GM08714 (cell line): ENCODE data around the gene PADI2.

Experiments
- H3K4me3 ChIP-seq: fragments of 200-500 bp; sonication (Bioruptor generic); 2 replicates; pipeline ENCODE4 v1.5.1; 2014; ENCODE audit warnings: mild to moderate bottlenecking, low read length, inconsistent platforms
- ZNF274 ChIP-seq: IDR thresholded peaks from 2 replicates; pipeline ENCODE4 v1.6.1; 2012; ENCODE audit warnings: mild to moderate bottlenecking, low read depth, low read length

PADI2 gene

DNA sequence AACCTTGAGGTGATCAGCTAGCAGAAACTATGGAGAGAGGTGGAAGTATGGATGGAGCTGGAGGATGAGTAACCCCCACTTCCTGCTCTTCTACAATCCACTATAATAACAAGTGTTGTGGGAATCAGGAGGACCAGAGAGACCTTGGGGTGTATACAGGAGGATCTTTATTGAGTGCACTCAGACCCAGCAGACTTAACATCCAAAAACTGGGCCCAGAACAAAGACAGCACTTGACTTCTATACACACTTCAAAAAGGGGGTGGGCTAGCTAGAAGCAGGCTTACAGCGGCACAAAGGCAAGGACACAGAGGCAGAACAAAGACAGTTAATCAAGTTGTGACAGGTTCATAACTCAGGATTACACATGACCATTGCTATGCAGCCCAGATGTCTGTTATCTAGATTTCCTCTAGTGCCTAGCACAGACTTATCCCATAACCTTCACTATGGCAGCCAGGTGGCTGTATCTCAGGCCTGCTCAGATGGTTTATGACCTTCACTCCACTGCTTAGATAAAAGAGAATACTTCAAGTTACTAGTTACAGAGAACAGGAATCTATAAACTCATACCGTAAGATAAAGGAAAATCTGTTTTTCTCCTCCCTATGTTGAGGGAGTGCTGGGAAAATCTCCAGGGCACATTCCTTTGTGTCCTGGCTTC, 36.1 kb upstream of the PADI2 start:
- H3K4me3 ChIP-seq: no peak overlapping the region
- no peak for TF ChIP-seq ZNF274

DNA sequence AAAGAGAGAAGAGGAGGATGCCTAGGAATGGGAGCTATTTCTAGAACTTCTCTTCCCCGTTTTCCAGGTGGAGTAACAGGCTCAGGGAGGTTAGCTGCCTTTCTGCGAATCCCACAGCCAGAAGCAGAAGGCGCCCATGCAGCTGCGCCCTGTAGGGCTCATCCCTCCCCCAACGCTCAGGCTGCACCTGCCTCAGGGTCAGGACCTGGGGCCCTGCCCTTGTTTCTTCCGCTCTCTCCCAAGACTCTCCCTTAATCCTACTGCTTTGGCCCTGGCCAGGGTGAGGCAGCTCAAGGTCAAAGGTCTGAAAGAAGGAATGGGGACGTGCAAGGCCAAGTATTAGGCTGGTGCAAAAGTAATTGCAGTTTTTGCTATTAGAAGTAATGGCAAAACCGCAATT, 30.5 kb upstream of the PADI2 start:
- no peak for TF ChIP-seq ZNF274
- H3K4me3 ChIP-seq: no peak overlapping the region

DNA sequence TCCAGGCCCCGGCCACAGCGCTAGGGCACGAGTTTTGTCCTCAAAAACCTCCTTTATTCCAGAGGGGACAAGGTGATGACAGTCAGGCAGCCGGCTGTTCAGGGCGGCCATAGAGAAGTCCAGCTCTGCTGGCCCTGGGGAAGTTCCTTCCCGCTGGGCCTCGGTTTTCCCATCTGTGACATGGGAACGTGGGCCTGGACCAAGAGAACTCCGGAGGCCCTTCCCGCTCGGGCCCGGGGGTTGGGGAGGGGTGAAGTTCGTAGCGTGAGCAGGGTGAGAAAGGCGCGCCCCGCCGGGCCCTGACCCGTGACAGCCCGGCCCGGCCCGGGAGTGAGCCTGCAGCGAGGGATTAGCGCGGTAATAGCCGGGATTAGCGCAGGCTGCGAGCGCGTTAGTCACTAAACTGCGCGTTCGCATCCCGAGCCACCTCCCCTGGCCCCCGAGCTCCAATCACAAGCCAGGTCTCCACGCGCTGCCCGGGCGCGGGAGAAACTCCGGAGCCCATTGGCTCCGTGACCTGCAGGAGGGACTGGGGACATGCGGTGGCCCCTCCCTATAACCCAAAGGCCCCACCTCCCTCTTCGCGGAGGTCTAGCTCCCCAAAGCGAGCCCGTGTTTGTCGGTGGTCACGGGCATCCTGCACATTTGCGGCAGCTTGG, 29.8 kb upstream of the PADI2 start:
- no peak overlapping the region for H3K4me3 ChIP-seq
- TF ChIP-seq ZNF274: no peak

DNA sequence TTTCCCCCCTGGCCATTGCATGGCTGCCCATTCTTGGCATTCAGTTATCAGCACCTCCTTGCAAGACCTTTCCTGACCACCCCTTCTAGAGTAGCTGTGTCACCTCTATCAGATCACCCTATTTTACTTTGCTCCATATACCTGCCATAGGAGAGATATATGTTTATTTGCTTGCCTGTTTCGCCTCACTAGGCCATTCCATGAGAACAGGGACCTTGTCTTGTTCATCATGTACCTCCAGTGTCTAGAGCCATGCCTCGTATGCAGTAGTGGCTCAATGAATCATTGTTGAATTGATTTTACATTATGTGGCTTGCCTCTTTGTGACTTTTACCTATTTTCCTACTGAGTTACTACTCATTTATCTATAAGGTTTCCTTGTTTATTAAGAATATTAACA, 26.4 kb upstream of the PADI2 start:
- no peak for TF ChIP-seq ZNF274
- no peak overlapping the region for H3K4me3 ChIP-seq

DNA sequence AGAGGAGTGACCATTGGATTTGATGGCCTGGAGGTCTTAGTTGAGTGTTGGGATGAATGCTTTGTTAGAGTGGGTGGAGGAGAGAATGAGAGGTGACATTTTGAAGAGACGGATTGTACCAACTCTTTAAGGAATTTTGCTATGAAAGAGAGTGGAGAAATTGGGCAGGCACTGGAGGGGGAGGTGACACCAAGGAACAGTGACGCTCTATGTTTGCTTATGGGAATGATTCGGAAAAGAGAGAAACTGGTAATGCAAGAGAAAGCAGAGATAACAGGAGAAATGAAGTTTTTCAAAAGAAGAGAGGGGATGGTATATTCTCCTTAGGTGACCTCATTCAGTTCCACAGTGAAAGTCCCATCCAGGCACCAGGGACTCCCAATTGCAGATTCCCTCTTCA, 24.5 kb upstream of the PADI2 start:
- no peak for TF ChIP-seq ZNF274
- no peak overlapping the region for H3K4me3 ChIP-seq

DNA sequence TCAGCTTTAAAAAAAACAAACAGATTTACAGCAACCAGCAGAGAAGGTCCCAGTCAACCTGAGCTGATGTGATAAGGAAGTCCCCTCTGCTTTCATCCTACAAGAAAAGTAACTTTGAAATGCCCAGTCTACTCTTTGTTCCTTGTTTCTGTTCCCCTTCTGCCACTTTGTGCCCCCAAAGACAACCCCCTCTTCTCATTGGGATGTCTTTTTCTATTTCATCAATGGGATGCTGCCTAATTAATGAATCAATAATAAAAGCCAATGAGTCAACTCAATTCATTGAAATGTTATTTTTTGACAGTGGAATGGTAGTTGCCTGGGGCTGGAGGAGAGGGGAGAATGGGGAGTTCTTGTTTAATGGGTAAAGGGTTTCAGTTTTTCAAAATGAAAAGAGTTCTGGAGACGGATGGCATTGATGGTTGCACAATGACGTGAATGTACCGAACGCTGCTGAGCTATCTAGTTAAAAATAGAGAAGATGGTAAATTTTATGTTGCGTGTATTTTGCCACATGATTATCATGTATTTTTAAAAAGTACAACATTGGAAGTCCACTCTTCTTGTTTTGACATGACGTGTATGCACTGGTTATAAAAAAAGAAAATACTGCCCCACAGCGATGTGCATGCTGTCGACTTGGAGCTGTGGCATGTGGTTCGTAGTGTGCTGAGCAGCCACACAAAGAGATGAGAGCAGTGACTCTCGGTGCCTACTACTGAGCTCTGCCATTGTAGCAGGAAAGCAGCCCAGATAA, 22.4 kb upstream of the PADI2 start:
- no peak for TF ChIP-seq ZNF274

DNA sequence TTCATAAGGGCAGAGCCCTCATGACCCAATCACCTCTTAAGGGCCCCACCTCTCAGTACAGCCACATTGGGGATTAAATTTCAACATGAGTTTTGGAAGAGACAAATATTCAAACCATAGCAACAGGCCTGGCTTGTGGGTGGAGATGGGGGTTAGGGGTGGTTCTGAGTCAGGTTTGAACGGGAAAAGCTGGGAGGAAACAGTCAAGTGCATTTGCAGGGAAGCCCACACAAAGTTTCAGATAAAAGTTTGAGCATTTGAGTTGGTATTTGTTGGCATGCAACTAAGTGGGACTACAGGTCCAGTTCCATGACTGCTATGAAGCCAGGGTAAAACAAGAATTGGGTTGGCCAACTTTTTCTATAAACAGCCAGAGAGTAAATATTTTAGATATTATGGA, 21.0 kb upstream of the PADI2 start:
- TF ChIP-seq ZNF274: no peak
- H3K4me3 ChIP-seq: no peak overlapping the region

More for the DNA sequence above, 22.4 kb upstream of the PADI2 start:
- H3K4me3 ChIP-seq: no peak overlapping the region

DNA sequence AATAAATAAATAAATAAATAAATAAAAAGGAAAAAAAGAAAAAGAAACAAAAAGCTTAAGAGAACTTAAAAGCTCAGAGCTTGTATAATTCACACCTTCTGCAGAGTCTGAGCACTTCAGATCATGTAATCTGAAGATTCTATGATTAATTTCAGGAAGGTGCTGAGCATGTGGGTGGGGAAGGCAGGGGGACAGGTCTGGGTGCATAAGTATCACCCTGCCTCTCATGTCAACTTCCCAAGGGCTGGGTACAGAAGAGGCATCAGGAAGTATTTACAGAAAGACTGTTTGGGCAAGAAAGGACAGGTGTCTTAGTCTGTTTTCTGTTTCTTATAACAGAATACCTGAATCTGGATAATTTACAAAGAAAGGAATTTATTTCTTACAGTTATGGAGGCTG, 20.4 kb upstream of the PADI2 start:
- no peak for TF ChIP-seq ZNF274

DNA sequence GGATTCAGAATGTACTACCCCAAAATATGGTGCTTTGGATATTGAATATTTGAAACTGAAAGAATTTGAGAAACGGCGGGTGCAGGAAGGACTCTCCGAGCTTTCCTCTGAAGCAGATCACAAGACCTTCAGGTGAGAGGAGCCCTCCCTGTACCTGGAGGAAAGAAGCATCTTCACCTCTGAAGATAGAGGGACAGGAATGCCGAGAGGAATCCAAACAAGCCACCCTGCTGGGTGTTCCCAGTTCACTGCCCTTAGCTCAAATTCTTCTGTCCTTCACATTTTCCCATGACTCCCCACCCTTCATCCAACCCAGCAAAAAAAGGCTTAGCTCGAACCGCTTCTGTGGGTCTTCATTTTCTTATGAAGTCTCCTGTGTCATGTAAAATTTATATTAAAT, 18.2 kb upstream of the PADI2 start:
- TF ChIP-seq ZNF274: no peak
- H3K4me3 ChIP-seq: no peak overlapping the region

More for the DNA sequence above, 20.4 kb upstream of the PADI2 start:
- no peak overlapping the region for H3K4me3 ChIP-seq

DNA sequence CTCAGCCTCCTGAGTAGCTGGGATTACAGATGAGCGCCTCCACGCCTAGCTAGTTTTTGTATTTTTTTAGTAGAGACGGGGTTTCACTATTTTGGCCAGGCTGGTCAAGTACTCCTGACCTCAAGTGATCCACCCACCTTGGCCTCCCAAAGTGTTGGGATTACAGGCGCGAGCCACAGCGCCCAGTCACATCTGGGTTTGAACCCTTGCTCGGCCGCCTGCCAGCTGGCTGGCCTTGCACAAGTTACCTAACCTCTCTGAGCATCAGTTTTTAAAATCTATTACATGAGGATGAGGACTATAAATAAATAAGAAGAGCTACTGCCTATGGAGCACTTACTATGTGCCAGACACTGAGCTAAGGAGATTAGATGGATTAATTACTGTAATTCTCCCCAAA, 17.7 kb upstream of the PADI2 start:
- no peak overlapping the region for H3K4me3 ChIP-seq
- TF ChIP-seq ZNF274: no peak

DNA sequence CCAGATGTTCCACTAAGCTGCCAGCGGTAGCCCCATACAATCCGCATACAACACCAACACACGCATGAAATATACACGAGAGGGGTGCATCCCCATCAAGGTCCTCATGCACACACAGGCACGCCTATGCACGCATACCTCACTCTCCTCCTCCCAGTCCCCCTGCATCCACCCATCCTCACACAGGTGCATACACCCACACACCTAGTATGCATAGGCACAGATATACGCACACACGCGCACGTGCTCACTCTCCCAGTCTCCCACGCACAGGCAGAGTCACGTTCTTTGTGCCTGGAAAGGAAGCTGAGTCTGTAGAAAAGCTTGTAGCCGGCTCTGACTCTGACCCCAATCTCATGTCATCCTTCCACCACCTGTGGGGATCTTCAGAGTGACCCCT, 16.9 kb upstream of the PADI2 start:
- no peak overlapping the region for H3K4me3 ChIP-seq
- TF ChIP-seq ZNF274: no peak

DNA sequence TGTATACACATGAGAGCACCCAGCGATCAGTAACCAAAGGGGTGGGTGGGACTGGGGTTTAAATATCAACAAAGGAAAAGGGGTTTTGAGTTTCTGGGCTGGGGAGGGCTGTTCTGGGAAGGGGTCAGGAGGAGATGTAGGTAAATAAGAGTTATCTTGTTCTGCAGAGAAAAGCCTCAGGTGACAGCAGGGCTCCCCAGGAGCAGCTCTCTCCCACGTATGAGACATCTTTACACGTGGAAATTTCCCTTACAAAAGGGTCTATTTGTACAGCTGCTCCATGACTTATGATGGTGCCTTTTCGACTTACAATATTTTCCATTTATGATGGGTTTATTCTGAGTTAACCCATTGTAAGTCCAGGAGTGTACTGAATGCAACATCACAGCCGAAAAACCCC, 16.3 kb upstream of the PADI2 start:
- TF ChIP-seq ZNF274: no peak
- no peak overlapping the region for H3K4me3 ChIP-seq

DNA sequence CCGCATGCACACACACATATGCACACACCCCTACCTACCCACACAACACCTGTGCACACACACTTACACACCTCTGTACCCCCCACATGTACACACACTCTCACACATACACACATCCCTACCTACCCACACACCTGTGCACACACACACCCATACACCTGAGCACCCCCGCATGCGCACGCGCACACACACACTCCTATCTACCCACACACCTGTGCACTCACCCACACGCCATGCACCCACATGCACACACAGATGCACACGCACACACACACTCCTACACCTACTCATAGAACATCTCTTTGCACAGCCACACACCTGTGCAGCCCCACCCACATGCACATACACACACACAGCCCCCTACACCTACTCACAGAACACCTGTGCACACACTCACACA, 15.5 kb upstream of the PADI2 start:
- no peak overlapping the region for H3K4me3 ChIP-seq
- no peak for TF ChIP-seq ZNF274

DNA sequence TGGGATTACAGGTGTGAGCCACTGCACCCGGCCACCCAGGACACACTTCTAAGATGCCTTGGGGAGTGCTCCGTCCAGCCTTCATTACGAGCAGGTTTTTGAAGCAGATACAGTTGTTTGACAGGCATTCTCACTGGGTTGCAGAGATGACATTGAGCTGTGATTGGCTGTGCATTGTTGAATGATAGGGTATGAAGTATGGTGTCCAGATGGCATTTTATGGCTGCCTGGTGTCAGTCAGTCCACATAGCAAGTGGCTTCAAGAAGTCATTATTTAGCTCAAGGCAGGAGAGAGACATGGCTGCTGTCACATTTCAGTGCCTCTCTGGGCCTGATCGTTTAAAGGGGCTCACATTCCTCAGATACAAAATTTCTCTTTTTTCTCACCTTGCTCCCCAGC, 14.8 kb upstream of the PADI2 start:
- no peak for TF ChIP-seq ZNF274
- no peak overlapping the region for H3K4me3 ChIP-seq

DNA sequence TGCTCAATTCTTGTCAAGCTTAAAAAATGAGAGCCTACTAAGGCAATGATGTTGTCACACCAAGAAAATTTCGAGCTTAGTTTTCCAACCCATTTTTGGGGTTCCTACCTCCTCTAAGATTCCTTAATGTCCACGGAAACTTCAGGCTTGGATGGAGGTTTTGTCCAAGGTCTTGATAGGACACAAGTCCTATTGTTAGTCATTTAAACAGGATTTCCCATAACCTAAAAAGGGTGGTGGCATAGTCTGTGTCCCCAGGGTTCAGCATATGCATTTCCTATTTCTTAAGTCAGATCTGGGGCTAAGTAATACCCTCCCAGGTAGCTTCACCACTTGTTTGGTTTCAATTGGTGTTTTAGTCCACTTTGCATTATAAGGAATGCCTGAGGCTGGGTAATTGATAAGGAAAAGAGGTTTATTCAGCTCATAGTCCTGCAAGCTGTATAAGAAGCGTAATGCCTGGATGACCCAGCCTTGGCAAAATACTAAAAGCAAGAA, 10.9 kb upstream of the PADI2 start:
- no peak for TF ChIP-seq ZNF274
- no peak overlapping the region for H3K4me3 ChIP-seq
